Amniotic stem cell (primary cell): ENCODE measurements around the gene HID1.

Experiments
- DNase-seq: peaks from one replicate; lab custom pipeline; 2025; lab: John Stamatoyannopoulos, UW

HID1 gene

DNA sequence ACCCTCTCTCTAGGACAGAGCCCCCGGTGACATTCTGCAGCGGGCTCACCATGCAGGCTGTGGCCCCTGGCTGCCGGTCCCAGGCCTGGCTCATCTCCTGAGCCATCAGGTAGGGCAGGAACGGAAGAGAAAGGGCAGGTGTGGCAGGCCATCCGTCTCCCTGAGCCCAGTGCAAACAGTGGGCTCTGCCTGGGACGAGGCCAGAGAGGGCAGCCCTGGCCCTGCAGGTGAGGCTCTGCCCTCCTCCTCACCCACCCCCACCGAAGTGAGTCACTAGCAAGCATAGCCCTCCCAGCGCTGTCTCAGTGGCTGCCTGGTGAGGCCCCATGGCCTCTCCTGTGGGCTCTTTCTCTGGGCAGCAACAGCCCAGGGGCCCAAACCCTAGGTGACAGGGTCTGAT lies 22.4 kb downstream of the HID1 start:
- no peak for DNase-seq

DNA sequence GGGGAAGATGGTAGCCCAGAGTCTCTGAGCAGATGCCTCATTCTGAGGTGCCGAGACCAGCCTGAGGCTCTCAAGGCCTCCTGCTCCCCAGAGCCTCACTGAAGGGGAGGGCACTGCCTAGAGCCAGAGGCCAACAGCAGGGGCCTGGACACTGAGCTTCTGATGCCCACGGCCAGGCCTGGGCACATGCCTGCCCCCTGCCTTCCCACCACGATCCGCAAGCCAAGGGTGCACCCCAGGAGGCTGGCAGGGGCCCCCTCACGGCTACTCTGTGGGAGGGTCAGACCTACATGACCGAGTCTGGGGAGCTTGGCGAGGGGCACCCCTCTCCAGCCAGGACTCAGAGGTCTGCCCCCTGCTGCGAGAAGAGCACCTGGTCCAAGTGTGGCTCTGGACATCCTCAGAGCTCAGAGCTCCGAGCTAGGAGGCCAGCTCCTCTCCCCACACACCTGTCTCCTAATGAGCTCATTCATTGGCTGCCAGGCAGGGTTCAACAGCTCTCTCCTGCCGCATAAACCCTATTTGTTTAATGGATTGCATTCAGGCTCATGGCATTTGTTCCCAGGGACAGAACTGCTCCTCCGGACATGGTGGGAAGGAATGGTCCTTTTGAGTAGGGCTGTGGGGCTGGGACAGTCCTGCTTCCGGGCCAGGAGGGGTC lies 23.0 kb downstream of the HID1 start:
- no peak for DNase-seq

DNA sequence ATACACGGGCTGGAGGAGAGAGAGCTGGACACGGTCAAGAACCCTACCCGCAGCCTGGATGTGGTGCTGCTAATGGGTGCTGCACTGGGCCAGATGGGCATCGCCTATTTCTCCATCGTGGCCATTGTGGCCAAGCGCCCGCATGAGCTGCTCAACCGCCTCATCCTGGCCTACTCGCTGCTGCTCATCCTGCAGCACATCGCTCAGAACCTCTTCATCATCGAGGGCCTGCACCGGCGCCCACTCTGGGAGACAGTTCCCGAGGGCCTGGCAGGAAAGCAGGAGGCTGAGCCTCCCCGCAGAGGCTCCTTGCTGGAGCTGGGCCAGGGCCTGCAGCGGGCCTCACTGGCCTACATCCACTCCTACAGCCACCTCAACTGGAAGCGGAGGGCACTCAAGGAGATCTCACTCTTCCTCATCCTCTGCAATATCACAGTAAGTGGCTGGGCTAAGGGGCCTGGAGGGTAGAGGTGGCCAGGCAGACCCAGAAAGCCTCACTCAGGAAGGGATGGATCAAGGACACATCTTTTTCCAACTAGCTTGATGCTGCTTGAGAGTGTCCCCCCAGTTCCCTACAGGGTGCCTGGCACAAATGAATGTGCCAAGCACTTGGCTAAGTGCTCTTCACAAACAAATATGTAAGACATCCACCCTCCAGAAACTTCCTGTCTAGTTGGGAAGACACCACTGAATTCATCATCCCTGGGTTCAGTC lies 25.4 kb downstream of the HID1 start:
- no peak for DNase-seq

- no peak for DNase-seq
These were observed 25.9 kb downstream of the HID1 start for GRCh38 chr17:74946641-74947040.

DNA sequence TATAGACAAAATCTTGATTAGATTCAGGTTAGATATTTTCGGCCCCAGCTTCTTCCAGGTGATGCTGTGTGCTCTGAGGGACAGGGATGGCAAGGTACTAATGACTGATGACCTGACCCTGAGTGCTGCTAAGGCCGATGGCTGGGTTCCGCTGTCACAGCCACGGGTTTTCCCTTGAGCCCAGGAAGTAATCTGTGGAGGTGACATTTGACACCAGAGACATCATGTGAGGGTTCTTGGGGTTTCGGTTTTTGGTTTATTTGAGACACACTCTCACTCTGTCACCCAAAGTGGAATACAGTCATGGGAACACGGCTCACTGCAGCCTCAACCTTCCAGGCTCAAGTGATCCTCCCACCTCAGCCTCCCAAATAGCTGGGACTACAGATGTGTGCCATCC lies 27.0 kb downstream of the HID1 start:
- DNase-seq, result no peak

DNA sequence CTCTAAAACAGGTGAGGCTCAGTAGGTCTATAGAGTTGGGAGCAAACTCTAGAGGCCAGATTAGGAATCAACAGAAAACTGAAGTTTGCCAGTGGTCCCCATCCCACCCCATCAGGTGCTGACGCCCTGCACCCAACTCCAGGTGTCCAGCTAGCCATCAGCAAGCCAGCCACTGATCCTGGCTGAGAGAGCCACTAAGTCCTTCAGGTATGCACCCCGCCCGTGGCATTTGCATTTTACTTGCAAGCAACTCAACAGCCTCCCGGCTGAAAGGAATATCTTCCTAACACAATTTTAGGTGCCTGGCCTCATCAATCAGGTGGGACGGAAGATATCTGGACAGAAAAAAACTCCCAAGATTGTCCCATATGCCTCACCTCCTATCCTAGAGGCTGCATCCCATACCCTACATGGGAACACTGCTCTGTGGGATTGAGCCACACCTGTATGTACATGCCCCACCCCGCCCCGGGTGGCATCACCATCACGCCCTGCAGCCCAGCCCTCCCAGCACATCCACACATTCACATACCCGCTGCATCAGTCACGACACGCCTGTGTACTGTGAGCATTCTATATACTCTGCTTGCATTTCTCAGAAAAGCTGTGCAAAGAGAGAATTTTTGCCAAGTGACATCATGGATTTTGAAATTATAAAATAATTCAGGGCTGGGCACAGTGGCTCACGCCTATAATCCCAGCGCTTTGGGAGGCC lies 28.6 kb downstream of the HID1 start:
- no peak for DNase-seq

DNA sequence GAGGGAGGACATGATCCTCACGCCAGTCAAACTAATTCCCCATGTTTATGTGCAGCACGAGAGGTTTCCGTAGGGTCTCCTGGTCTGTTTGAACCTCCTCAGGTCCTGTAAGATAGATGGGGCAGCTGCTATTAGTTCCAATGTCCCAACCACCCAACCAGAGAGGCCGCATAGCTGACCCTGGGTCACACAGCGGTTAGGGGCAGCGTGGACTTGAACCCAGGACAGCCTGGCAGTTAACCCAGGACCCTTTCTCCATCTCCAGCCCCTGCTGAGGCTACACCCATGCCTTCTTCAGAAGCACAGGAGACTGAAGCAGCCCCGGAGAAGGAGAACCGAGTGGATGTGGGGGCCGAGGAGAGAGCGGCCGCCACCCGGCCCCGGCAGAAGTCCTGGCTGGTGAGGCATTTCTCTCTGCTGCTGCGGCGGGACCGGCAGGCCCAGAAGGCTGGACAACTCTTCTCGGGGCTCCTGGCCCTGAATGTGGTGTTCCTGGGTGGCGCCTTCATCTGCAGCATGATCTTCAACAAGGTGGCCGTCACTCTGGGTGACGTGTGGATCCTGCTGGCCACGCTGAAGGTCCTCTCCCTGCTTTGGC lies 31.3 kb downstream of the HID1 start:
- no peak for DNase-seq

- DNase-seq, result no peak
These were observed 33.0 kb downstream of the HID1 start for GRCh38 chr17:74939534-74939933.

- DNase-seq, result no peak
These were observed 34.2 kb downstream of the HID1 start for GRCh38 chr17:74938194-74938950.

- DNase-seq, result no peak
These were observed 35.2 kb downstream of the HID1 start for GRCh38 chr17:74937064-74938051.

DNA sequence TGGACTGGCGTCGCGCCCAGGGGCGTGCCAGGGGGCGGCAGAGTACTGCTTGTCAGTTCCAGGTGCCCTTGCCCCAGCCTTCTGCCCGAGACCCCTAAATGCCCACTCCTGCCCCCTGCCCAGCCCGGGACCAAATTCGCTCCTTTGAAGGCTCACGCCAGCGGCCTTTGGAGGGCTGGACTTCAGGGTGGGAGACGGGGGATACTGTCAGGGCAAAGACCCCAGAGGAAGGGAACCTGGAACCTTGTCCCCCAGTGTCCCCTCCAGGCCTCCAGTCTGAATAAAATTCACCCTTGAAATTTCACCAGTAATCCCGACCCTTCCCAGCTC lies 36.1 kb downstream of the HID1 start:
- no peak for DNase-seq

DNA sequence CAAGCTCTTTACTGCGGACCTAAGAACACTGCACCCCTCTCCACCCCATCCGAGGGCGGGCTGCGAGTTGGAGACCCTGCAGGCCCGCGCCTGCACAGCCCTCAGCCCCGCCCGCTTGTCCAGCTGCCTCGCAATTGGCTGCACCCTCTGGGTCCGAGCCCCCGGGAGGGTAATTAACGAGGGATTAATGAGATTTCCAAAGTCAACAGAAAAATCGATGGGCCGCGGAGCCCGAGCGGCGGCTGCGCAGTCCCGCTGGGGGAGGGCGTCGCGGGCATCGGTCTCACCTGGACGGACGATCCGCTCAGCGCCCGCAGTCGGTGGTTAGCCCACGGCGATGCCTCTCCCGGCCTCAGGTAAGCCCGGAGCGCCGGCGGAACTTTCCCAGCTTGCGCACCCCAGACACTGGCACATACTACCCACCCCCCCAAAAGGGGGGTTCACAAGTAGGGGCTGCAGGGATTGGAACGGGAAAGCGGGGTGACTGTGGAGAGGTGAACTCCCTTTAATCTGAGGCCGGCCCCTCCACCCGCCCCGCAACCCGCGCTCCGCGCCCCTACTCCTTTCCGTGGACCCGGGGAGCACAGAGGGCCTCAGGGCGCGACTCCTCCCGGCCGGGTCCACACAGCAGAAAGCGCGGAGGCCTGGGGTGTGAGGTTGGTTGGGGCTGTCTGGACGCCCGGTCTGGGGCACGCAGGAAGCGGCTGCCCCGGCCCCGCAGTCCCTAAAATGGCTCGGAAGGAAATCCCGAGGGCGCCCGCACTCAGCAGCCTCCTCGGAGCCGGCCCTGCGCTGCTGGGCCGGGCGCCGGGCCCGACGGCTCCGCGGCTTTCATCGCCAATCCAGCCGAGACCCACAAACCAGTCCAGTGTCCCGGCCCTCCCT lies 36.7 kb downstream of the HID1 start, which contains the start of gene OTOP3:
Gene OTOP3, plus strand, starts transcription at position 314 of the 885 bp plus-strand sequence. Its CDS starts 24 bp downstream, at position 338.
- DNase-seq, result no peak

DNA sequence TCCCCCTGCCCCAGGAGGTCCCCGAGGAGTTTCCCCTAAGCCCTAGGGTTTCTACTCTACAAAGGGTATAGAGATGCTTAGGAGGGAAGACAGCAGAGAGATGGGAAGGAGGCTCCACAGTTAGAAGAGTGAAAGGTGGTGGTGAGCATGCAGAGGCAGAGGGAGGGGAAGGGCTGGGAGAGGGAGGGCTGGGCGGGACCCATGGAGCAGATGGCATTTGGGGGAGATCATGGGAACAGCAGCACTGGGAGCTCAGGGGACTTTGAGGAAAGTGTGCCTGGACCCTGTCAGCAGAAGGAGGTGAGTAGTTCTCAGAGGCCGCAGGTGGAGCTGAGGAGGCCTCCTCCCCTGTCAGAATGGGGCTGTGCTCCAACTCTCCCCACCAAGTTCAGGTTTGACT lies 37.5 kb downstream of the HID1 start:
- DNase-seq, result no peak

DNA sequence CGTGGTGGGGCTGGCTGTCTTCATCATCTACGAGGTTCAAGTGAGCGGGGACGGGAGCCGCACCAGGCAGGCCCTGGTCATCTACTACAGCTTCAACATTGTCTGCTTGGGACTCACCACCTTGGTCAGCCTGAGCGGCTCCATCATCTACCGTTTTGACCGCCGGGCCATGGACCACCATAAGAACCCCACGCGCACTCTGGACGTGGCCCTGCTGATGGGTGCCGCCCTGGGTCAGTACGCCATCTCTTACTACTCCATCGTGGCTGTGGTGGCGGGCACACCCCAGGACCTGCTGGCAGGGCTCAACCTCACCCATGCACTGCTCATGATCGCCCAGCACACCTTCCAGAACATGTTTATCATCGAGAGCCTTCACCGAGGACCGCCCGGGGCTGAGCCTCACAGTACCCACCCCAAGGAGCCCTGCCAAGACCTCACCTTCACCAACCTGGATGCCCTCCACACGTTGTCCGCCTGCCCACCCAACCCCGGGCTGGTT lies 42.0 kb downstream of the HID1 start:
- DNase-seq, result no peak

GRCh38 chr17:74928786-74929185 lies 43.8 kb downstream of the HID1 start:
- no peak for DNase-seq

DNA sequence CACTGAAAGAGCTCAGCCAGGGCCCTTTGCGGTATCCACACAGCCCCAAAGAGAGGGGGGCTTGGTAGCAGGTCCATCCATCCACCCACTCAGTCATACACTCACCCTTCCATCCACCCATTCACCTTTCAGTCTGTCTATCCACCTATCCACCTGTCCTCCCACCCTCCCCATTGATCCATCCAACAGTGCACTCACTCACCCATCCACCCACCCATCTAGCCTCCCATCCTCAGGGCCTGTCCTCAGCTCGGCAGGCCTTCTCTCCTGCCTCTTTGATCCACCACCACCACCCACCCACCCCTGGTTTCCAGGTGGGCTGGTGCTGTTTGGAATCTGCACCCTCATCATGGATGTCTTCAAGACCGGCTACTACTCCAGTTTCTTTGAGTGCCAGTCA lies 47.3 kb downstream of the HID1 start:
- DNase-seq, result no peak

DNA sequence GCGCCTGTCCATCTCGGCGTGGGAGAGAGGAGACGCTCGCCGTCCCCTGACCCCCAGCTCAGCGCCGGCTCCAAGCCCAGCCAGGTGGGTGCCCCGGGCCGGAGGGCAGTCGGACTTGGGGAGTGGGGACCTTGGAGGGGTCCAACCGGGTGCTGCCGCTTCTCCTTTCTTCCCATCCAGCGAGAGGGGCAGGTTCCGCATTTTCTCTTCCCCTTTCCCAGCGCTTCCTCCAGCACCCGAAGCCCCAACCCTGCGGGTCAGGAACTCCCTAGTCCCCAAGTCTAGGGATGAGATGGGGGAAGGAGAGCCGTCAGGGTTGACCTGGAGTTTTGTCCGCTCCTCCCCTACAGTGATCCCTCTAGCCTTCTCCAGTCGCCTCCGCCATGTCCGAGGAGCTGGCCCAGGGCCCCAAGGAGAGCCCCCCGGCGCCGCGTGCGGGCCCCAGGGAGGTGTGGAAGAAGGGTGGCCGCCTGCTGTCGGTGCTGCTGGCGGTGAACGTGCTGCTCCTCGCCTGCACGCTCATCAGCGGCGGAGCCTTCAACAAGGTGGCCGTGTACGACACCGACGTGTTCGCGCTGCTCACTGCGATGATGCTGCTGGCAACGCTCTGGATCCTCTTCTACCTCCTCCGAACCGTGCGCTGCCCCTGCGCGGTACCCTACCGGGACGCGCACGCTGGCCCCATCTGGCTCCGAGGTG lies 48.2 kb downstream of the HID1 start, which contains the start of gene OTOP2:
Gene OTOP2, plus strand, starts transcription at position 24 of the 699 bp plus-strand sequence. Its CDS starts 360 bp downstream, at position 384.
- no peak for DNase-seq

DNA sequence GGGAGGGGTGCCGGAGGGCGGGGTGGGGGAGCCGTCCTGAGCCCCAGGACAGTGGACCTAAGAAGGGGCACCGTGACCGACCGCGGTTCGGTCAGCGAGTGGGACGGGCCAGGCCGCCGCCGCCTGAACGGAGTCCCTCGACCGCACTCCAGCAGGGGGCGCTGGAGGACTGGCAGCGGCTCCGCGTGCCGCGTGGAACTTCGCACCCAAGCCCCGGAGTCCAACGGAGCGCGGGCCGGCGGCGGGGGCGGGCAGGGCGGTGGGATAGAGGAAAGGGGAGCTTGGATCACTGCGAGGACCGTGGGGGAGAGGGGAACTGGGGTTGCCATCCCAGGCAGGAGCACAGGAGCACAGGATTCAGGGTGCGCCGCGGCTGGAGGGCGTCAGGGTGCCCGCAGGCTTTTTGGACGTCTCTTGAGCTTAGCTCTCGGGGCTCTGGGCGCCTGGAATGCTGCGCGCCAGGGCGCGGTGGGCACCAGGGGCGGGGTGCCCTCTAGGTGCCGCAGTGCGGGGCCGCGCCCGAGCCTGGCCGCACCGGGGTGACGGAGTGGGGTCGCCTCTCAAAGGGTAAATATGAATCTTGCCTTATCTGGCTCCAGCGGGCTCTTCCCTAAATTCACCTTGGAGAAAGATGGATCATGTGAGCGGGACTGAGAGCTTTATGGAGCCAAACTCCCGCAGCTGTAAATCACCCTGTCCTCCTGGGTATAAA lies 48.9 kb downstream of the HID1 start:
- DNase-seq, result no peak
